Central memory CD8-positive, alpha-beta T cell (primary cell): ENCODE measurements around the gene DLX4.

Experiments used
- ATAC-seq: fragments of 150-1000 bp; cut with Tn5 transposase; replicated peaks from 2 replicates; pipeline ENCODE4 v1.10.0; 2022; ENCODE audit warnings: mild to moderate bottlenecking, moderate FRiP score, moderate number of reproducible peaks; ENCODE audit not compliant: poor library complexity, severe bottlenecking; ENCODE audit errors: extremely low read depth
- DNase-seq, 2 donors: peaks; one replicate each; pipeline ENCODE4 v3.0.0; 2021; ENCODE audit warnings: low spot score in 2 of 2
- H3K27ac Mint-ChIP-seq: one replicate; pipeline ENCODE4 v1.8.0; 2022; ENCODE audit warnings: low read depth, mild to moderate bottlenecking, moderate library complexity, mixed read lengths
- H3K27me3 Mint-ChIP-seq: one replicate; pipeline ENCODE4 v1.8.0; 2022; ENCODE audit warnings: mixed read lengths
- H3K36me3 Mint-ChIP-seq: one replicate; pipeline ENCODE4 v1.8.0; 2022; ENCODE audit warnings: mild to moderate bottlenecking, moderate library complexity, mixed read lengths; ENCODE audit not compliant: insufficient read depth
- H3K4me1 Mint-ChIP-seq: one replicate; pipeline ENCODE4 v1.8.0; 2022; ENCODE audit warnings: mixed read lengths
- H3K4me3 Mint-ChIP-seq: one replicate; pipeline ENCODE4 v1.8.0; 2022; ENCODE audit warnings: mild to moderate bottlenecking, moderate library complexity, mixed read lengths
- H3K9me3 Mint-ChIP-seq: one replicate; pipeline ENCODE4 v1.8.0; 2022; ENCODE audit warnings: mixed read lengths

The DLX4 gene

GRCh38 chr17:50021681-50022370 lies 52.8 kb downstream of the DLX4 start:
- no peaks in the 10 kb centered on the region for H3K36me3 Mint-ChIP-seq
- ATAC-seq = no peak
- no peak overlapping the region for H3K27ac Mint-ChIP-seq
- H3K9me3 Mint-ChIP-seq = no peaks in the 10 kb centered on the region
- H3K4me1 Mint-ChIP-seq = no peaks in the 10 kb centered on the region
- no peak overlapping the region for H3K4me3 Mint-ChIP-seq
- DNase-seq = no peak
- H3K27me3 Mint-ChIP-seq = peaks cover 18% of the 10 kb centered on the region

GRCh38 chr17:50022463-50023130 lies 53.6 kb downstream of the DLX4 start:
- peaks cover 24% of the 10 kb centered on the region for H3K27me3 Mint-ChIP-seq
- H3K9me3 Mint-ChIP-seq = no peaks in the 10 kb centered on the region
- H3K4me3 Mint-ChIP-seq = no peak overlapping the region
- DNase-seq = no peak
- H3K27ac Mint-ChIP-seq = no peak overlapping the region
- ATAC-seq = no peak
- no peaks in the 10 kb centered on the region for H3K36me3 Mint-ChIP-seq
- peaks cover 4% of the 10 kb centered on the region for H3K4me1 Mint-ChIP-seq

GRCh38 chr17:50023520-50023919 lies 54.5 kb downstream of the DLX4 start:
- H3K36me3 Mint-ChIP-seq = no peaks in the 10 kb centered on the region
- H3K4me1 Mint-ChIP-seq = peaks cover 5% of the 10 kb centered on the region
- DNase-seq (no peak), ATAC-seq (no peak)
- peaks cover 33% of the 10 kb centered on the region for H3K27me3 Mint-ChIP-seq
- H3K4me3 Mint-ChIP-seq = no peak overlapping the region
- no peak overlapping the region for H3K27ac Mint-ChIP-seq
- H3K9me3 Mint-ChIP-seq = no peaks in the 10 kb centered on the region
